T-helper 2 cell (primary cell): ENCODE results near the gene CDK14.

Experiments
- DNase-seq, 5 experiments: peaks; one replicate each; pipeline versions ENCODE4 v3.0.0 to v3.0.0-alpha.2; 2012 to 2022

Gene CDK14

GRCh38 chr7:90817151-90817550 lies 221.0 kb downstream of the CDK14 start:
- DNase-seq, result no peak

GRCh38 chr7:90817846-90818245 lies 221.7 kb downstream of the CDK14 start:
- DNase-seq, result no peak

- DNase-seq, result no peak
Observed at GRCh38 chr7:90818341-90818740, 222.2 kb downstream of the CDK14 start.

GRCh38 chr7:90821961-90822620 lies 226.0 kb downstream of the CDK14 start:
- DNase-seq, result no peak

- no peak for DNase-seq
Observed at GRCh38 chr7:90824386-90825307, 228.5 kb downstream of the CDK14 start.

- no peak for DNase-seq
Observed at GRCh38 chr7:90825779-90826178, 229.7 kb downstream of the CDK14 start.

GRCh38 chr7:90828601-90829000 lies 232.5 kb downstream of the CDK14 start:
- DNase-seq, result no peak

GRCh38 chr7:90830308-90830707 lies 234.2 kb downstream of the CDK14 start:
- no peak for DNase-seq

GRCh38 chr7:90832726-90833125 lies 236.6 kb downstream of the CDK14 start:
- DNase-seq, result no peak

GRCh38 chr7:90833443-90833842 lies 237.3 kb downstream of the CDK14 start:
- DNase-seq, result no peak

- DNase-seq, result no peak
Observed at GRCh38 chr7:90834771-90835170, 238.7 kb downstream of the CDK14 start.

GRCh38 chr7:90835861-90836260 lies 239.7 kb downstream of the CDK14 start:
- no peak for DNase-seq

- no peak for DNase-seq
Observed at GRCh38 chr7:90836937-90837336, 240.8 kb downstream of the CDK14 start.

GRCh38 chr7:90838799-90839198 lies 242.7 kb downstream of the CDK14 start:
- DNase-seq, result no peak

- DNase-seq, result no peak
Observed at GRCh38 chr7:90839316-90839715, 243.2 kb downstream of the CDK14 start.

GRCh38 chr7:90839727-90840291 lies 243.7 kb downstream of the CDK14 start:
- no peak for DNase-seq

GRCh38 chr7:90841759-90842429 lies 245.8 kb downstream of the CDK14 start:
- DNase-seq, result no peak

GRCh38 chr7:90842430-90842788 lies 246.3 kb downstream of the CDK14 start:
- no peak for DNase-seq

GRCh38 chr7:90843472-90843871 lies 247.4 kb downstream of the CDK14 start:
- DNase-seq, result no peak

- DNase-seq, result no peak
Observed at GRCh38 chr7:90844421-90844820, 248.3 kb downstream of the CDK14 start.

- DNase-seq, result no peak
Observed at GRCh38 chr7:90846192-90846591, 250.1 kb downstream of the CDK14 start.

- DNase-seq, result no peak
Observed at GRCh38 chr7:90850066-90850465, 253.9 kb downstream of the CDK14 start.

GRCh38 chr7:90850471-90850870 lies 254.3 kb downstream of the CDK14 start:
- DNase-seq, result no peak
